Skeletal muscle satellite cell (primary cell): Measurements from ENCODE around the gene ADAP1.

ENCODE experiments used
- H3K27me3 ChIP-seq: 2 replicates; pipeline ENCODE4 v1.7.0; 2013; ENCODE audit warnings: low read length; ENCODE audit not compliant: control insufficient read depth, insufficient read depth
- H3K36me3 ChIP-seq: 2 replicates; pipeline ENCODE4 v1.7.0; 2013; ENCODE audit warnings: mild to moderate bottlenecking, control low read depth, low read length; ENCODE audit not compliant: insufficient read depth
- H3K4me1 ChIP-seq: 2 replicates; pipeline ENCODE4 v1.7.0; 2013; ENCODE audit warnings: low read length; ENCODE audit not compliant: control insufficient read depth, insufficient read depth
- H3K4me2 ChIP-seq: 2 replicates; pipeline ENCODE4 v1.7.0; 2013; ENCODE audit warnings: mild to moderate bottlenecking, low read length
- H3K4me3 ChIP-seq: 2 replicates; pipeline ENCODE4 v1.7.0; 2013; ENCODE audit warnings: low read length
- H3K9ac ChIP-seq: 2 replicates; pipeline ENCODE4 v1.7.0; 2013; ENCODE audit warnings: mild to moderate bottlenecking, low read depth, low read length, moderate library complexity
- H3K9me3 ChIP-seq: replicated peaks from 2 replicates; pipeline ENCODE4 v1.7.0; 2013; ENCODE audit warnings: mild to moderate bottlenecking, control low read depth, low read length

ADAP1 gene

DNA sequence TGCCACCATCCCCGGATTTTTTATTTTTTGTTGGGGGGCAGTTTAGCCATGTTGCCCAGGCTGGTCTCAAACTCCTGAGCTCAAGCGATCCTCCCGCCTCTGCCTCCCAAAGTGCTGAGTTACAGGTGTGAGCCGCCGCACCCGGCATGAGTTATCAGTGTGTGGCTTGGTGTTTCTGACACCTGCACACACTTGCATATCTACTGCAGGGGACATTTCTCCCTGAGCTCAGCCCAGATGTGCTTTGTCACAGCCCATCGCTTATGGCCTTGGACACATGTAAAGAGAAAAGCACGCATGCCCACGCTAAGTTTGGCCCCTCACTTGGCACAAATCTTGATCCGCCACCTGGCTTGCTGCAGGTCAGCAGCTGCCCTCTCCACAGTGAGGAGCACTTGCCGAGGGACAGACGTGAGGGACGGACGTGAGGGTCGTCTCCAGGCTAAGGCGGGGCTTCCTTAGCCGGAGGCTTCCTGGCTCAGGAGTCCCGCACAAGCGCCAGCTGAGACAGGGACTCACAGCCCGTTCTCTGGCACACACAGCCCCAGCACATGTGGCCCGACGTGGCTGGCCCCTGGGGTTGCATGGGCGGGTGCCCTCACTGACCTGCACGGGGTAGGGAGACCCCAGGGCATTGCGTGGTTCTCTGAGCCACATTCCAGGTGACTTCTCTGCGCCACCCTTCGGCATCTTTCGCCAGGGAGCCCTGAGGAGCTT is 40.3 kb upstream of the ADAP1 start:
- H3K9me3 ChIP-seq, result no peaks in the 10 kb centered on the region
- no peak overlapping the region for H3K4me3 ChIP-seq
- peaks cover 4% of the 10 kb centered on the region for H3K4me1 ChIP-seq
- H3K9ac ChIP-seq, result no peak overlapping the region
- no peak overlapping the region for H3K4me2 ChIP-seq
- peaks cover 13% of the 10 kb centered on the region for H3K27me3 ChIP-seq
- no peaks in the 10 kb centered on the region for H3K36me3 ChIP-seq

DNA sequence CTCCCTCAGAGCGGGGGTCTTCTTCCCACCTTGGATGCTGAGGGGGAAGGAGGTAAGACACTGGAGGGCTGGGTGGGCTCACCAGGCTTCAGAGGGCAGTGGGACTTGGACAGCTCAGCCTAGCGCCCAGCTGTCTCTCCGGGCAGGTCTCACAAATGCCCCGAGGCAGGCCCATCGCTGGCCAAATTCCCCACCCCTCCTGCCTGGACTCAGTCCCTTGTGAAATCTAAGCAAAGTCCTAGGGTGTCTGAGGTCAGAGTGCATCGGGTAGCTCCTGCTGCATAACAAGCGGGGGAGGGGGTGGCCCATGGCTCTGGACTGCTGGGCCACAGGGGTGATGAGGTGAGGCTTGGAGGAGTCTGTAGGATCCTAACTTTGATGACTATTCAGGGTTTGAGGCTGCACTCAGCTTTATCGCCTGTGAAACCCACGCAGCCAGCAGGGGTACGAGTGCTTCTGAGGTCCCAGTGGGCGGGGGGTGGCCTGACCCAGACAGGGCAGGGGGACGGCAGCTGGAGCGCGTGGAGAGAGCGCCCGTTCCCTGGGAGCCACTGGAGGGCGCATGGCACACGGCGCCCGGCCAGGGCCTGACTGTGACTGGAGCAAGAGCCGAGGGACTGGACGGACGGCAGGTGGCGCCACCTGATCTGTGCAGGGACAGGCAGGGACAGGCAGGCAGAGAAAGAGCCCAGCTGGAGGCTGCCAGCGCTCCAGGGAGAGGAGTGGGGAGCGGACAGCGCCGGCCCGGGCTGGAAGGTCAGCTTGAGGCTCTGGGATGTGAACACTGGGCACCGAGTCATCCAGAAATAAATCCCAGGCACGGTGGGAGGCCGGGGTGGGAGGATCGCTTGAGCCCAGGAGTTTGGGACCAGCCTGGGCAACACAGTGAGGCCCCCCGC is 38.5 kb upstream of the ADAP1 start:
- H3K4me2 ChIP-seq, result no peak overlapping the region
- H3K4me3 ChIP-seq, result no peak overlapping the region
- H3K4me1 ChIP-seq, result peaks cover 4% of the 10 kb centered on the region
- no peak overlapping the region for H3K9ac ChIP-seq
- no peaks in the 10 kb centered on the region for H3K36me3 ChIP-seq
- no peaks in the 10 kb centered on the region for H3K9me3 ChIP-seq
- peaks cover 13% of the 10 kb centered on the region for H3K27me3 ChIP-seq

DNA sequence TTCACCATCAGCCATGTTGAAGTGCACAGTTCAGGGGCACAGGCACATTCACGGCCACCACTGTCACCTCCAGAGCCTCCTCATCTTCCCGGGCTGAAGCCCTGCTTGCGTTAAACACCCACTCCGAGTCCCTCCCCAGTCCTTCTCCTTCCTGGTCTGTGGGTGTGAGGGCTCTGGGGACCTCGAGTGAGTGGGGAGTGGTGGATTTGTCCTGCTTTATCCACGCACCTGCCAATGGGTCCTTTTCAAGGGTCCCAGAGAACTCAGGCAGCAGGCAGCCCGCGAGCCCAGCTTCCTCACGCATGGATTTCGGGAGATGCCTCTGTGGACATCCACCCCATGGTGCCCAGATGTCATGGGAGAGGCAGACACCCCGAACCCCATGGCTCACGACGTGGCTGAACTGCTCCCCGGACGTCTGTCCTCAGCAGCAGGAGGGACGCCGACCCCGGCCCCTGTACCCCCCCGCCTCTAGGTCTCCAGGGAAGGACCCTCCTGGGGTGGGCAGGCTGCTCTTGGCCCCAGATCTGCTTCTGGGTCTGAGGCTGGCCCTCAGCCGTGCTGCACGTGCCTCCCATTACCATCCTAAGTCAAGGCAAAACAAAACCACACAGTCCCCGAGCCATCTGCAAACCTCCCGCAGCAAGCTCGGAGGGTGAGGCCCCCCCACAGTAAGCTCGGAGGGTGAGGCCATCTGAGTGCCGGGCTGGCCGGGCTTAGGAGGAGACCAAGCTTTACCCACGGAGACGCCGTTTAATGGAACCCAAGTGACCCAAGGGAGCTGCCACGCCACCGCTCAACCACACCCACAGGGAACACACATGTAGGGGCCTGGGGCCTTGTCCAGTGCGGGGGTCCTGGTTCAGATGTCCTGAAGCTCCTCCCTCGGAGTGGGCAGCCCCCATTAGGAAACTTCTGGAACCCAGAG is 37.5 kb upstream of the ADAP1 start:
- no peaks in the 10 kb centered on the region for H3K9me3 ChIP-seq
- no peaks in the 10 kb centered on the region for H3K36me3 ChIP-seq
- H3K4me2 ChIP-seq, result no peak overlapping the region
- H3K4me3 ChIP-seq, result no peak overlapping the region
- peaks cover 4% of the 10 kb centered on the region for H3K4me1 ChIP-seq
- H3K27me3 ChIP-seq, result peaks cover 13% of the 10 kb centered on the region
- H3K9ac ChIP-seq, result no peak overlapping the region

DNA sequence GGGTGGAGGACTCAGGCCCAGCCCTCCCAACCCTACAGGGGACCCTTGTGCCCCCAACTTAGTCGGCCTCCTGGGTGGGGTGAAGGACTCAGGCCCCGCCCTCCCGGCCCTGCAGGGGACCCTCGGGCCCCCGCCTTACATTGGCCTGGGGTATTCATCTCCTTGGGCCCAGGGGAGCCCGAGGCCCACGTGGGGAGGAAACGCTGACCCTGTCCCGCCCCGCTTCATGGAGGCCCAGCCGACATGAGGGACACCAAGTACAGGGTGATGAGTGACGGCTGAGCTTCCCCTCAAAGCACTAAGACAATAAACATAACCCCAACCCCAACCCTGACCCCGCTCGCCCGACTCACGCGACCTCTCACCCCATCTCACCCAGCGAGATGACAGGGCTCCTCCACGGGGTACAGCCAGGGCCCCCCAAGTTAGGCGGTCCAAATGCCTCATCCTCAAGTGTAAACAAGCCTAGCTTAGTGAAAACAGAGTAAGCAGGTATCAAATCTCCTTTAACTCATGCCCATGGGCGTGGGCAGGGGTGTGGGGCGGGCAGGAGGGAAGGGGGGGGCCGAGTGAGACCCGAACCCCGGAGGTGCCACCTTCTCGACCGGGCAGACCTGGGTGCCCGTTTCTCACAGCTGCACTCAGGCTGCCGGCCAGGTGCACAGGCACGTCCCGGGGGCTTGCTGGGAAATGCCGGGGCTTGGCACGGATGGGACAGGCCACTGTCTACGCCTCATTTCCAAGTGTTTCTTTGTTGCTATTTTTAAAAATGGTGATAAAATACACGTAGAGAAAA is 36.7 kb upstream of the ADAP1 start:
- Histone ChIP-seq H3K4me3 (no peak overlapping the region), H3K27me3 (peaks cover 13% of the 10 kb centered on the region), H3K4me2 (no peak overlapping the region), H3K4me1 (peaks cover 10% of the 10 kb centered on the region), H3K9me3 (no peaks in the 10 kb centered on the region), H3K36me3 (no peaks in the 10 kb centered on the region), H3K9ac (no peak overlapping the region)

DNA sequence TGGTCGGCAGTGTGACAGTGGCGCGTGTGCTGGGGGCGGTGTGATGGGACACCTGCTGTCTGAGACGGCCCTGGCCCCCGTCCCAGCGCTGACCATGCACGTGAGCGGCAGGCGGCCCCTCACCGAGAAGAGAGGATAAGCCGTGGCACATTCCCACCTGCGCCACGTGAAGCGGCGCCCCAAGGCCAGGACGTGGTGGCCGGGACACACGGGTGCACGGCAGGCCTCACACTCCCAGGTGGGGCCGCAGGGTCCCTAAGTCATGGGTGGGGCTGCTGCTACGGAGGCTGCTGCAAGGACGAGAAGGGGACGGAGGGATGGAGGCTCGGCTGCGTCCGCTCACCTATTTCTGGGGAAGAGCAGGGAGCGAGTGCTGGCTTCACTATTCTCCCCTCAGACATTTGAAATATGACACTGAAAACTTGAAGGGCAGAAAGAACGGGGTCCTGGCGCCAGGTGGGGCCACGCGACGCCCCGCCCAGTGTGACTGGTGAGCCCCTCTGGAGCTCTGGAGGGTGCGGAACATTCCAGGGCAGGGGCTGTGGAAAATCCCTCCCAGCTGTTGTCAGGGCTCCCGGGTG is 36.0 kb upstream of the ADAP1 start:
- Histone ChIP-seq H3K36me3 (no peaks in the 10 kb centered on the region), H3K9me3 (no peaks in the 10 kb centered on the region), H3K27me3 (peaks cover 17% of the 10 kb centered on the region), H3K9ac (no peak overlapping the region), H3K4me1 (peaks cover 14% of the 10 kb centered on the region), H3K4me3 (no peak overlapping the region), H3K4me2 (no peak overlapping the region)

GRCh38 chr7:988963-989529 is 34.6 kb upstream of the ADAP1 start:
- Histone ChIP-seq H3K4me2 (no peak overlapping the region), H3K4me1 (peaks cover 14% of the 10 kb centered on the region), H3K4me3 (no peak overlapping the region), H3K36me3 (no peaks in the 10 kb centered on the region), H3K27me3 (peaks cover 23% of the 10 kb centered on the region), H3K9me3 (no peaks in the 10 kb centered on the region), H3K9ac (no peak overlapping the region)

- Histone ChIP-seq H3K4me3 (no peak overlapping the region), H3K27me3 (peaks cover 28% of the 10 kb centered on the region), H3K9ac (no peak overlapping the region)
These were observed 34.0 kb upstream of the ADAP1 start for GRCh38 chr7:988426-988911.

GRCh38 chr7:987909-988308 is 33.4 kb upstream of the ADAP1 start:
- Histone ChIP-seq H3K36me3 (no peaks in the 10 kb centered on the region), H3K27me3 (peaks cover 32% of the 10 kb centered on the region), H3K4me1 (peaks cover 10% of the 10 kb centered on the region), H3K4me2 (no peak overlapping the region), H3K4me3 (no peak overlapping the region), H3K9ac (no peak overlapping the region), H3K9me3 (no peaks in the 10 kb centered on the region)

More at GRCh38 chr7:988426-988911, 34.0 kb upstream of the ADAP1 start:
- no peaks in the 10 kb centered on the region for H3K36me3 ChIP-seq
- no peaks in the 10 kb centered on the region for H3K9me3 ChIP-seq
- H3K4me1 ChIP-seq, result peaks cover 13% of the 10 kb centered on the region
- peak overlapping the region; percentile 29 for H3K4me2 ChIP-seq

DNA sequence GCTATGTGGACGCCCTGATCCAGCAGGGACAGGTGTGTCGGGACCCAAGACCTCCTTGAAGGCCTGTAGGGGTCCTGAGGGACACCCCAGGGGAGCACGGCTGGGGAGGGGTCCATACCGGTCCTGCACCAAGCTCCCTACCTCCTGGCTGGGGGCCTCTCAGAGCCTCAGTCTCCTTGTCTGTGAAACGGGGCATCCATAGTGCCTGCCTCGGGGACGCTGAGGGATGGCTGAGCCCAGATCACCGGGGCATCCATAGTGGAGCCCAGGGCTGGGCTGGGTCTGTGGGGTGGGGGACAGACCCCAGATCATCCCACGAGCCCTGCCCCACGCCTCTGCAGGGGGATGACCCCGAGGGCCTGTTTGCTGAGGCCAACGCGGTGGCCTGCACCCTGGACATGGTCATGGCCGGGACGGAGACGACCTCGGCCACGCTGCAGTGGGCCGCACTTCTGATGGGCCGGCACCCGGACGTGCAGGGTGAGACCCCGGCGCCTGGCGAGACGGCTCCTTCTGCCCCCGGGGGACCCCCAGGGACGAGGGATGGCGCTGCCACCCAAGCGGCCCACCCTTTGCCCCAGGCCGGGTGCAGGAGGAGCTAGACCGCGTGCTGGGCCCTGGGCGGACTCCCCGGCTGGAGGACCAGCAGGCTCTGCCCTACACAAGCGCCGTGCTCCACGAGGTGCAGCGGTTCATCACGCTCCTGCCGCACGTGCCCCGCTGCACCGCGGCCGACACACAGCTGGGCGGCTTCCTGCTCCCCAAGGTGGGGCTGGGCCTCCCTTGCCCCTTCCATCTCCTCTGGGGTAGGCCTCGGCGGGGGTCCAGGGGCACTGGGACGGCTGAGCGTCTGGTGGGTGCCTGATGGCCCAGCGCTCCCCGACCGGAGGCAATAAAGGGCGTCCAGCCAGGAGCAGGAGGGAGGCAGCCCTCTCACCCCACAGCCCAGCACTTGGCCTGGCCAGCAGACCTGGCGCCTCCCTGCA is 32.6 kb upstream of the ADAP1 start:
- Histone ChIP-seq H3K4me2 (peak overlapping the region; percentile 69), H3K27me3 (peaks cover 38% of the 10 kb centered on the region), H3K9ac (no peak overlapping the region), H3K36me3 (no peaks in the 10 kb centered on the region), H3K9me3 (no peaks in the 10 kb centered on the region), H3K4me3 (no peak overlapping the region), H3K4me1 (peaks cover 10% of the 10 kb centered on the region)
